WI38 (cell line): Measurements from ENCODE around the gene KHK.

ENCODE experiments used
- H3K4me3 ChIP-seq: 2 replicates; pipeline ENCODE4 v1.5.1; 2011; ENCODE audit warnings: low read depth, mild to moderate bottlenecking, control low read depth, low read length
- TF ChIP-seq, protein P1 (sequence below): IDR thresholded peaks from 2 replicates; pipeline ENCODE4 v1.5.1; 2012; ENCODE audit warnings: low read depth, mild to moderate bottlenecking, control low read depth, low read length

KHK gene

GRCh38 chr2:27053321-27053720 lies 33.3 kb upstream of the KHK start:
- no peak overlapping the region for H3K4me3 ChIP-seq
- TF ChIP-seq, protein P1, sequence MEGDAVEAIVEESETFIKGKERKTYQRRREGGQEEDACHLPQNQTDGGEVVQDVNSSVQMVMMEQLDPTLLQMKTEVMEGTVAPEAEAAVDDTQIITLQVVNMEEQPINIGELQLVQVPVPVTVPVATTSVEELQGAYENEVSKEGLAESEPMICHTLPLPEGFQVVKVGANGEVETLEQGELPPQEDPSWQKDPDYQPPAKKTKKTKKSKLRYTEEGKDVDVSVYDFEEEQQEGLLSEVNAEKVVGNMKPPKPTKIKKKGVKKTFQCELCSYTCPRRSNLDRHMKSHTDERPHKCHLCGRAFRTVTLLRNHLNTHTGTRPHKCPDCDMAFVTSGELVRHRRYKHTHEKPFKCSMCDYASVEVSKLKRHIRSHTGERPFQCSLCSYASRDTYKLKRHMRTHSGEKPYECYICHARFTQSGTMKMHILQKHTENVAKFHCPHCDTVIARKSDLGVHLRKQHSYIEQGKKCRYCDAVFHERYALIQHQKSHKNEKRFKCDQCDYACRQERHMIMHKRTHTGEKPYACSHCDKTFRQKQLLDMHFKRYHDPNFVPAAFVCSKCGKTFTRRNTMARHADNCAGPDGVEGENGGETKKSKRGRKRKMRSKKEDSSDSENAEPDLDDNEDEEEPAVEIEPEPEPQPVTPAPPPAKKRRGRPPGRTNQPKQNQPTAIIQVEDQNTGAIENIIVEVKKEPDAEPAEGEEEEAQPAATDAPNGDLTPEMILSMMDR: no peak

- H3K4me3 ChIP-seq: no peak overlapping the region
- TF ChIP-seq, protein P1: no peak
These were observed 32.8 kb upstream of the KHK start for GRCh38 chr2:27053776-27054175.

DNA sequence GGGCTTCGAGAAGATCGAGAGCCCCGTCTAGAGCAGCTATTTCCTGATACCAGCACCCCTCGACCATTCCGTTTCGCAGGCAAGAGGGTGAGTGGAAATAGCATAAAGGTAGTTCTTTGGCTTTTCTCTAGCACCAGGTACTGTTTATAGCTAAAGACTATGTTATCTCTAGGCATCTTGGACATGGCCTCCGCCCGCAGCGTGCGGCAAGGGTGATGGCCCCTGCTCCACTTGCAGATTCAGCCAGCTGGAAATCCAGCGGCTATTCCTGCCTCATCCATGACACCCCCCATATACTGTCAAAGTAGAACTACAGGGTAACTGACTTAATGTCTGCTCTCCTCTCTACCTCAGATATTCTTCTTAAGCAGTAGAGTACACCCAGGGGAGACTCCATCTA lies 31.9 kb upstream of the KHK start:
- H3K4me3 ChIP-seq: no peak overlapping the region
- TF ChIP-seq, protein P1: no peak

DNA sequence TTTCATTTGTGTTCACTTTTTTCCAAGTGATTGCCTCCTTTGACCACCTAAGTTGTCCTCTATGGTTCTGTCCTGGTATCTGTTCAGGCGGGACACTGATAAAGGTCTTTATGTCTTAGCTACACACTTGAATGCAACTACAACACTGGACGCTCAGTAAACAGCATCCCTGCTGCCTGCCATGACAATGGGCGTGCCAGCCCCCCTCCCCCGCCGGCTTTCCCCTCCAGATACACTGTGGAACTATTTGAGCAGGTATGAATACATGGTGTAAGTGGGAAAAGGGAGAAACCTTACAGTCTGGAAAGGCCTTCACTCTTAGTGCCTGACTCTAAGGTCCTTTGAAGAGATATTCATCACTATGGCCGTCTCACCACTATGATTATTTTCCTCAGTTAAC lies 29.4 kb upstream of the KHK start:
- no peak overlapping the region for H3K4me3 ChIP-seq
- TF ChIP-seq, protein P1: no peak

DNA sequence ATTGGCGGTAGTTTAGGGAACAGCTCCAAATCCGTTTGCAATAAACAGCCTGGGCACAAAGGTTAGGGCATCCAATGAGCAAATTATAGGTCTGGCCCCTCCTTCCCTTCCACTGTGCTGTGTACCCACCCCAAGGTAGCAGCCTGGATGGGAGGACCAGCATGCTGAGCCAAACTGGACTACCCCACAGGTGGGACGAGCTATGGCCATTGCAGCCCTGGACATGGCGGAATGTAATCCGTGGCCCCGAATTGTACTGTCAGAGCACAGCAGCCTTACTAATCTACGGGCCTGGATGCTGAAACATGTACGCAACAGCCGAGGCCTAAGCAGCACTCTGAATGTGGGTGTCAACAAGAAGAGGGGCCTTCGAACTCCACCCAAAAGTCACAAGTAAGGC lies 28.4 kb upstream of the KHK start:
- TF ChIP-seq, protein P1: no peak
- no peak overlapping the region for H3K4me3 ChIP-seq

DNA sequence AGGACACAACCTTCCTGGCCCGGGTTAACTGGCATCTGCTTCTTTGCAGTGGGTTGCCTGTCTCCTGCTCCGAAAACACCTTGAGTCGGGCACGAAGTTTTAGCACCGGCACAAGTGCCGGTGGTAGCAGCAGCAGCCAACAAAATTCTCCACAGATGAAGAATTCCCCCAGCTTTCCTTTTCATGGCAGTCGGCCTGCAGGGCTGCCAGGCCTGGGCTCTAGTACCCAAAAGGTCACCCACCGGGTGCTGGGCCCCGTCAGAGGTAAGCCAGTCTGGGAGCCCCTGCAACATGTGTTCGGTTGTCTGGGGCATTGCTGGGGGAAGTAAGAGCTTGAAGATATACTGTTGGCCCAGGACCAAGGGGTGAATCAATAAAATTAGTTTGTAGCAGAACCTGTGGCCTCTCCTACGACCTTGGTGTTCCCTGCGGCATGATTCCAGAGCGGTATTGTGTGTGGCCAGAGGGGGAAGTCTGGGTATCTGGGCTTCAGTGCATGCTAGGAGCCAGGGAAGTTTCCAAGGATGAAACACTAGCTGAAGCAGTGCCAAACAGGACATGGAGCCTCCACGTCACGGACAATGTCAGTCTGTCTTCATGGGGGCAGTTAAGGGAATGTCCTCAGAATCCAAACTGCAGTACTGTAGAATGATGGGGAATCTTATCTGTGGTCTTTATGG lies 27.3 kb upstream of the KHK start:
- TF ChIP-seq, protein P1: no peak

GRCh38 chr2:27060323-27060722 lies 26.2 kb upstream of the KHK start:
- H3K4me3 ChIP-seq: no peak overlapping the region
- TF ChIP-seq, protein P1: no peak

More for the DNA sequence above, 27.3 kb upstream of the KHK start:
- H3K4me3 ChIP-seq: no peak overlapping the region
